Activated T-cell treated with anti-CD3 and anti-CD28 coated beads for 4 hours (primary cell): ENCODE results near the gene RPS16.

Experiments used
- DNase-seq: peaks from one replicate; pipeline ENCODE4 v3.0.0-alpha.2; 2020

Gene RPS16

GRCh38 chr19:39384839-39385568, 50.7 kb downstream of the RPS16 start:
- DNase-seq, result no peak
